Cerebellar nuclear complex (tissue), 1 donor: ENCODE results near the gene COL15A1.

Source experiments
- DNase-seq, 2 experiments: peaks; one replicate each; lab custom pipeline; 2025; lab: John Stamatoyannopoulos, UW

COL15A1 gene

DNA sequence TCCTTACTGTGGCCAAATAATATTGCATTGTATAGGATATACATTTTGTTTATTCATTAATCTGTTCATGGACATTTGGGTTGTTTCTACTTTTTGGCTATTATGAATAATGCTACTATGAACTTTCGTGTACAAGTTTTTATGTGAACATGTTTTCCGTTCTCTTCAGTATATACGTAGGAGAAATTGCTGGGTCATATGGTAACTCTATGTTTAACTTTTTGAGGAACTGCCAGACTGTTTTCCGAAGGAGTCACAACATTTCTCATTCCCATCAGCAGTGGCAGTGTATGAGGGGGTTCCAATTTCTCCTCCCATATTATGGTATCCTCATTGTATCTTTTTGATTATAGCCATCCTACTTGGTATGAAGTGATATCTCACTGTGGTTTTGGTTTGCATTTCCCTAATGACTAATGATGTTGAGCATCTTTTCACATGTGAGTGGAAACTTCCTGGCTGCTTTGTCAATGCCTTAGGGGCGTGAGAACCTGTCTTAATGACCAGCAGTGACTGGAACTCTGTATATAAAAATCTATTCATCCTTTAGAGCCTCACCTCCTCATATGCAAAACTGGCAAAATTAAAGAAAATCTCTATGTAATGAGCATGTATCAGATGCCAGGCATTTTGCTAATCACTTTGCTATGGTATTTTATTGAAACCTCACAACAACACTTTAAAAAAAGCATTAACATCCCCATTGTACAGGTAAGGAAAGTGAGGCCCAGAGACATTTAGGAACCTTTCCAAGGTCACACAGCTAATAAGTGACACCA, 113.4 kb downstream of the COL15A1 start:
- no peak for DNase-seq

DNA sequence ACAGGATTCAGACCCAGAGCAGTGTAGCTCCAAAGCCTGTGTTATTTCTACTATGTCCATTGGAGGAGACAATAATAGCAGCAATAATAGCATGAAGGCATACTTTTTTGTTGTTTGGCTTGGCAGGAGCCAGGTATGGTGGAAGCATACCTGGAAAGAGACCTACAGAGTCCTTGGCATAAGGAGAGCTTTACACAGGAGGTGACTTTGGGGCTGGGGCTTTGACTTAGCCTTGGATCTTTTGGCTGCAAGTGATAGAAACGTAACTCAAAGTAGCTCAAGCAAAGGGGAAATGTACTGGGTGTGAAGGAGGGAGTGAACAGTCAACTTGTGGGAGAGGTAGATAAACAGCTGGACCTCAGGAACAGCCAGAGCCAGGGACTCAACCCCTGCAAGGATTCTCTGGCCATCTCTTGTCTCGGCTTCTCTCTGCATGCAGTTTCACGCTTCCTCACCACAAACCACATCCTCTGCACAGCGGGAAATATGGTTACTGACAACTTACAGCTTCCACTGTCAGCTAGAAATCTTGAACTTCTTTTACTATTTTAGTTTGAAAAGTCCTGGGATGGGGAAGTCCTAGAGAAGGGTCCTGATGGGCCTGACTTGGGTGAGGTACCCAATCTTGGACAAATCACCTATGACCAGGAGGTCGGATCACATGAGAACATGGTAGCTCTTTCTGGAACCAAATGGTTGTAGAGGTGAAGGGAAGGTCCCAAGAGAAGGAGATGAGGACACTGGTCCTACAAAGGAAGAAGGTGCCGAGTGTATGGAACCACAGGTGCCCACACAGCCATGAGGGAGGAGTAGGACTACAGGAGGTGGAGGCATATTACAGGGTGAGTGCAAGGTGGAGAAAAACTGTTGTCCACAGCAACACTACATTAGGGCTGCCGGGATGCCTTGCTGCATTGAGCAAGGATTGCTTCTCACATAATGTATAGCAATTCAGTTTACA, 114.2 kb downstream of the COL15A1 start:
- no peak for DNase-seq

- no peak for DNase-seq
Observed at GRCh38 chr9:99058964-99059921, 115.5 kb downstream of the COL15A1 start.

GRCh38 chr9:99060621-99061020, 116.9 kb downstream of the COL15A1 start:
- no peak for DNase-seq

GRCh38 chr9:99062549-99062948, 118.8 kb downstream of the COL15A1 start:
- no peak for DNase-seq

DNA sequence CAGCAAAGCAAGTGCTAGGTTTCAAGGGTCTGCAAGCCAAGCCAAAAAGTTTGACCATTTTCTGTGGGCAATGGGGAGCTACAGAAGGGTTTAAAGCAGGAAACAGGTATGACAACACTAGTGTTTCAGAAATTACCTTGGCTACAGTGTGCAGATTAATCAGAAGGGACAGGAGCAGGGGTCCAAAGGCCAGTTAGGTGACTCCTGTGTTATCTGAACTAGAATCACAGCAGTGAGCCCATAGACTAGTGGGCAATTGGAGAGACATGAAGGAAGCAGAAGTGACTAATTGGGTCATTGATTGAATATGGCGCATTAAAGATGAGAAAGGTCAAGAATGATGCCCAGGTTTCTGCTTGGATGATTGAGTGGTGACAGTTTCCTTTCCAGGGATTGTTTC, 119.8 kb downstream of the COL15A1 start:
- DNase-seq: no peak

GRCh38 chr9:99066571-99066970, 122.9 kb downstream of the COL15A1 start:
- no peak for DNase-seq

- DNase-seq: no peak
Observed at GRCh38 chr9:99069075-99069474, 125.4 kb downstream of the COL15A1 start.

- no peak for DNase-seq
Observed at GRCh38 chr9:99069546-99069945, 125.8 kb downstream of the COL15A1 start.

DNA sequence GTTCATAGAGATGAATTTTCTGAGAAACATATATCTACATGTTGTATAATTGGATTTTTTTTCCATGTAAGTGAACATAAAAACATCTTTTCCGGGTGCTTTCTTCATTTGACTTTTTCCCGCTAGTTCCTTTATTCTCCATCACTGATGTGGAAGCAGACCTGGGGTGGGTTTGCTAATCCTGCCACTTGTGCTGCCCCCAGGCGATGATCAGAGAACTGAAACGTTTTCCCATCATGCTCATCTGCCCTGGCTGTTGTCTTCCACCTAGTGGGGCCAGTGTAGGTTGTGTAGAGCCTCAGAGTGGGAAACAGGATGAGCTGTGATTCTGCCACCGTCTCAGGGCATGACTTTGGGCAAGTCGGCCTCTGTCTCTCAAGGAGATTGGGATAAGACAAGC, 127.0 kb downstream of the COL15A1 start:
- no peak for DNase-seq

DNA sequence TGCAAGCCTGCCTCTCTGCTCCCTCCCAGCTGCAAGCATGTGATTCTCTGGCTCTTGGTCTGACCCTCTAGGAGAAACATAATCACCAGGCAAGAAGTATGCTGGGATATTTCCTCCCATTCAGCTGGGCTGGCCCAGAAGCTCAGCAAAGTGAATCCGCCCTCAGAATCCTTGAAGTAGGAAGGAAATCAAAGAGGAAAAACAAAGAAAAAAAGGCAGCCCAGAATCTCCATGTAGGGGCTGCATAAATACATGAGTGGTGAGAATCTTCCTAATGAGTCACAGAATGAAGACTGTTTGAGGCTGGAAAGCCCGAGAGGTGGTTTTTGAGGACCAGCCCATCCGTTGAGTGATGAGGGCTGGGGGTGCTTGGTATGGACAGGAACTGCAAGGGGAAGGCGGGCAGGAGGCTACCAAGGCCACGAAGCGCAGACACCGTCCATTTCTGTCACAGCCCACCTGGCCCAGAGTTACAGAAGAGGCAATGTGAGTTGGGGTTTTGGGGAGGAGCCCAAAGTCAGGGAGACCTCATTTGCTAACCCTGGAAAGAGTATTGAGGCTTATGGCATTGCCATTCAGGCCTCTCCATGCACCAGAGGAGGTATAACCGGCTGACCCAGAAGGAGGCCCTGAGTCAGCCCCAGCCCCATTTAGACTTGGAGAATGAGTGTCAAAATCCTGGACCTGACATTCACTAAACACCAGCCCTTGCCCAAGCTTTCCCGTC, 127.8 kb downstream of the COL15A1 start:
- no peak for DNase-seq

- DNase-seq: no peak
Observed at GRCh38 chr9:99072040-99072394, 128.3 kb downstream of the COL15A1 start.

- no peak for DNase-seq
Observed at GRCh38 chr9:99073347-99073746, 129.6 kb downstream of the COL15A1 start.

DNA sequence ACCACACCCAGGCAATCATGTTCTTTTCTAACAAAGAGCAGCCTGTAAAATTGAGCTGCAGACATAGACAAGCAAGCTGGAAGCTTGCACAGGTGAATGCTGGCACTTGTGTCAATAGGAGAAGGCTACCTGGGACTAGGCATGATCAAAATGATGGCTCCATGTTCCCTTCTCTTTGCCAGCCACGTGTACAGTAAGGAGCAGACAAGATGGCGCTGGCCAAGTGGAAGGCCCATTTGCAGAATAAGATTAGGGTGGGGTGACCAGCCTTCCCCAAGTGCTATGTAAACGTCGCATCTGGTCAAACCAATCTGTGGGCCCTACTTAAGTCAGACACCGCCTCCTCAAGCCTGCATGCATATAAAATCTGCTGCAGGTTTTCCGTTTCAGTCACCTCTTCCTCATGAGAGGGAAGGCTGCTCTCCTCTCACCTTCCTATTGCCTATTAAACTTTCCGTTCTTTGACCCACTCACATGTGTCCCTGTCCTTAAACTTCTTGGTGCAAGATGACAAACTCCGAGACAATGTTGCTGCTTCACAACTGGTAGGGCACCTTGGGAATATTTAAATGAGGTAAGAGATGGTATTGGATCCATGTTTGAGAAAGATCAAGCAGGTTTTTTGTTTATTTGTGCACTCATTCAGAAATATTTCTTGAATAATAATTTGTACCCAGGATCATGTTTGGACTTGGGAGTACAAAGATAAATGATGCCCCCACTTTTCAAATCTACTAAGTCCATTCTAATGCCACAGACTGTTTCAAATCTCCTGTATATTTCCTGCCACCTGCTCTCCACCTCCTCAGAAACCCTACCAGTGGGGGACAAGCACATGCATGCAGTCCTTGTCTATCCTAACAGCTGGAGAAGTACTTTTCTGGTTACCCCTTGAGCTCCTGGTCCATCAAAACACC, 130.5 kb downstream of the COL15A1 start:
- no peak for DNase-seq

- no peak for DNase-seq
Observed at GRCh38 chr9:99074902-99075245, 131.2 kb downstream of the COL15A1 start.

- DNase-seq: no peak
Observed at GRCh38 chr9:99075246-99075912, 131.7 kb downstream of the COL15A1 start.

- DNase-seq: no peak
Observed at GRCh38 chr9:99076030-99076429, 132.3 kb downstream of the COL15A1 start.

DNA sequence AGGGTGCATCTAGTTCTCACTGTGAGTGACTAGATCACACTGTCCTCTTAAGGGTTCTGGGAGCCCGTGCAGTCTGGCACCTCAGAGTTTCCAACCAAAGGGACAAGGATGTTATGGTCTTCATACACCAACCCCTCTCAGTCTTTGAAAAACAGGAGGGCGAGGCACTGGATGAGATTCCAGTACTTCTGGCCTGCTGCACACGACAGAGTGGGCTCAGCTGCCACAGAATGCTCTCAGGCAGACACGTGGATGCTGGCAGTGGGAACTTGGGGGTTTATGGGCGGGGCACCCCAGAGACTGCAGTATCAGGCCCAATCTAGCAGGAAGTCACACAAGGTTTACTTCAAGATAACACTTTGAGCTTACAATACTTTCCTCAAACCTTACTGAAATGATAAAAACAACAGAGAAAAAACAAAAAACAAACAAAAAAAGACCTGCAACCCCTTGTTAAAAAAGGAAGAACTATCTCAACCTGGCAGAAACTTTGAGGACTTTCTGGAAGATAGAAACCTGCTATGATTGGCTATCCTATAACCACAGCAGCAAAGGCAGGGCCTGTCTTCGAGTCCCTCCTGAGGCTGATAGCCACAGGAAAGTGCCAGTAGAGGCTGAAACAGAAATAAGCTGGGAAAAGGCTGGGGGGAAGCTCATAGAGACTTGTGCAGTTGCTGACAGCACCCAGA, 132.9 kb downstream of the COL15A1 start:
- DNase-seq: no peak

DNA sequence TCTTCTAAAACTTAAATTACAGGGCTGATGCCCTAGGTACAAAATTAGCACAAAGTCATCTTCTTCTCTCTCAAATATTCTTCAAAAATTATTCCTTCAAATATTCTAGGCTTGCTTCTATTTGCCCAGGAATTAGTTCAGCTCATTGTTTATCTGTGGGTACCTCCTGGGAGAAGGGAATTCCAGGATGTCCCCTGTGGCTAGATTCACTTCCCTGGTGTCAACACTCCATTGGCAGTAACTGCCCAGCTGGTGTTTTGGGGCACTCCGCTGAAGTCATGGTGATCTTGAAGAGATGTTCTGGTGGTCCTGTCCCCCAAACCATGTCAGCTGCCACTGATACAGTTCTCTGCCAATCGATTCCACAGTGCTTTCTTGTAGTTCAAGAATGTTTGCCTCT, 135.0 kb downstream of the COL15A1 start:
- DNase-seq: no peak
